ENCODE measurements around the gene SEPTIN5. TPM values are rescaled to one million over a fixed set of nuclear protein-coding genes. Genes with fewer than 3 reads are reported as not detected.

The SEPTIN5 gene
- total RNA-seq, 1 experiment from 2014 or later = 2.0 TPM

DNA sequence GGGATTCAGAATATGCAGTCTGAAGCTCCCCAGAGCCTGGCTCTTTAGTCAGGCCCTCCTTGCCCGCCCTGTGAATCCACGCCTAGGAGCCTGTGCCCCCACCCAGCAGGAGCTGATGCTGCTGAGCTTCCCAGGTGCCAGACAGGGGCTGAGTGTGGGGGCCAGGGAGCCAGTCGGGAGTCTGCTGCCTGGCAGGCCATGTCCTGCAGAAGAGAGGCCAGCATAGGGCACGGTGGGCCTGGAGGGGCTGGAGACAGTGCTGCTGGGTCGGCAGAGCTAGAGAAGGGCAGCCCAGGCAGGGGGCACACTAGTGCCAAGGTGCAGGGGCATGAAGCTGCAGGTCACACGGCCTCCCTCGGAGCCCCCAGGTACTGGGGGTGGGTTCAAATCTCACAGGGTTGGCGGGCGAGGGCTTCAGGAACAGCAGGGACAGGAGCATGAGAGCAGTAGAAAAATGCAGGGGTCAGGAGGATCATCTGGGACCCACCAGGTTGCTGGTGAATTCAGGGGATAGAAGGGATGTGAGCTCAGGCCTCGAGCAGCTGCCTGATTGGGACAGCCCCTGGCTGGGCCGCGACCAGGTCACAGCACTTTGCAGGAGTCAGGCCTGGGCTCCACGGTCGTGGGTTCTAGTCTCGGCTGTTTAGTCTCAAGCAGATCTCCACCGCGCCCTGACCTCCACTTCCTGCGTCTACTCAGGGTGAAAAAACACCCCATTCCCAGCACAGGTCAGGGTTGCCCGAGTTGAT, 4.1 kb upstream of the SEPTIN5 start:
- H3K4me1 ChIP-seq (replicated peaks; ENCODE audit: insufficient read depth) = no peaks in the 10 kb centered on the region

DNA sequence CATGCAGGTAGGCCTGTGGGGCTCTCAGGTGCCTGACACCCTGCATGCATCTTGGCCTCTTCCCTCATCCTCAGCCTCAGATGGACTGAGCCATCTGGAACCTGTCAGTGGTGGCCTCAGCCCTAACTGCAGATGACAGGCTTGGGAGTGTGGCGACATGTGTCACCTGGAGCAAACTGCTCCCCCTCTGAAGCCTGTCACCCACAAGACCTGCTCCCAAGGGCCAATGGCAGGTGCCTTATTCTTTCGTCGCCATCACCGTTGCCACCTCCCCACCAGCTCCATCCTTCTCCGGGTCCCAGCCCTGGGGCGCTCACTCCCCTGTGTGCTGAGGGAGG, 3.6 kb upstream of the SEPTIN5 start:
- H3K4me1 ChIP-seq (replicated peaks; ENCODE audit: insufficient read depth) = no peaks in the 10 kb centered on the region
- no peaks in the 10 kb centered on the region for H3K36me3 ChIP-seq (ENCODE audit: low read depth)
- no peak overlapping the region for H3K4me3 ChIP-seq
- no peaks in the 10 kb centered on the region for H4K20me1 ChIP-seq (ENCODE audit: insufficient read depth)
- H2AFZ ChIP-seq = no peak overlapping the region
- DNase-seq = no peak
- ChIA-PET POLR2A (ENCODE audit: unreplicated experiment) (no interaction called here), CTCF (no interaction called here)
- no peaks in the 10 kb centered on the region for H3K79me2 ChIP-seq (ENCODE audit: low read depth)
- H3K27me3 ChIP-seq (ENCODE audit: insufficient read depth, low read depth) = no peaks in the 10 kb centered on the region; the same call in 1 of the 2 replicates
- intact Hi-C loops (cut with micrococcal nuclease; ENCODE audit: unreplicated experiment) = no loop called here
- H3K9me3 ChIP-seq (ENCODE audit: insufficient read depth, low read depth) = no peaks in the 10 kb centered on the region
- H3K4me2 ChIP-seq = no peak overlapping the region
- TF ChIP-seq, protein P1, sequence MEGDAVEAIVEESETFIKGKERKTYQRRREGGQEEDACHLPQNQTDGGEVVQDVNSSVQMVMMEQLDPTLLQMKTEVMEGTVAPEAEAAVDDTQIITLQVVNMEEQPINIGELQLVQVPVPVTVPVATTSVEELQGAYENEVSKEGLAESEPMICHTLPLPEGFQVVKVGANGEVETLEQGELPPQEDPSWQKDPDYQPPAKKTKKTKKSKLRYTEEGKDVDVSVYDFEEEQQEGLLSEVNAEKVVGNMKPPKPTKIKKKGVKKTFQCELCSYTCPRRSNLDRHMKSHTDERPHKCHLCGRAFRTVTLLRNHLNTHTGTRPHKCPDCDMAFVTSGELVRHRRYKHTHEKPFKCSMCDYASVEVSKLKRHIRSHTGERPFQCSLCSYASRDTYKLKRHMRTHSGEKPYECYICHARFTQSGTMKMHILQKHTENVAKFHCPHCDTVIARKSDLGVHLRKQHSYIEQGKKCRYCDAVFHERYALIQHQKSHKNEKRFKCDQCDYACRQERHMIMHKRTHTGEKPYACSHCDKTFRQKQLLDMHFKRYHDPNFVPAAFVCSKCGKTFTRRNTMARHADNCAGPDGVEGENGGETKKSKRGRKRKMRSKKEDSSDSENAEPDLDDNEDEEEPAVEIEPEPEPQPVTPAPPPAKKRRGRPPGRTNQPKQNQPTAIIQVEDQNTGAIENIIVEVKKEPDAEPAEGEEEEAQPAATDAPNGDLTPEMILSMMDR (conservative IDR thresholded peaks at IDR 0.05) = no peak
- TF ChIP-seq EZH2 (IDR thresholded peaks at IDR 0.05; ENCODE audit: low read depth) = no peak
- no peaks in the 10 kb centered on the region for H3K9me2 ChIP-seq (ENCODE audit: insufficient read depth)
- BruUV-seq (replicated peaks) = no TSS peak
- H3F3A ChIP-seq (ENCODE audit: insufficient read depth, low read depth) = no peaks in the 10 kb centered on the region
- H3K27ac ChIP-seq = no peak overlapping the region

More for the DNA sequence above, 4.1 kb upstream of the SEPTIN5 start:
- Histone ChIP-seq H3K79me2 (ENCODE audit: low read depth) (no peaks in the 10 kb centered on the region), H3K9me3 (ENCODE audit: insufficient read depth, low read depth) (no peaks in the 10 kb centered on the region), H3K4me3 (no peak overlapping the region), H3K27ac (no peak overlapping the region), H2AFZ (no peak overlapping the region), H3K4me2 (no peak overlapping the region), H3F3A (ENCODE audit: insufficient read depth, low read depth) (no peaks in the 10 kb centered on the region), H3K9me2 (ENCODE audit: insufficient read depth) (no peaks in the 10 kb centered on the region), H3K36me3 (ENCODE audit: low read depth) (no peaks in the 10 kb centered on the region), H3K27me3 (ENCODE audit: insufficient read depth, low read depth) (no peaks in the 10 kb centered on the region; the same call in 1 of the 2 replicates), H4K20me1 (ENCODE audit: insufficient read depth) (no peaks in the 10 kb centered on the region)
- CTCF ChIA-PET = no interaction called here
- POLR2A ChIA-PET (ENCODE audit: unreplicated experiment) = no interaction called here
- BruUV-seq (replicated peaks) = no TSS peak
- DNase-seq = no peak
- no peak for TF ChIP-seq EZH2 (IDR thresholded peaks at IDR 0.05; ENCODE audit: low read depth)
- intact Hi-C loops (cut with micrococcal nuclease; ENCODE audit: unreplicated experiment) = no loop called here

DNA sequence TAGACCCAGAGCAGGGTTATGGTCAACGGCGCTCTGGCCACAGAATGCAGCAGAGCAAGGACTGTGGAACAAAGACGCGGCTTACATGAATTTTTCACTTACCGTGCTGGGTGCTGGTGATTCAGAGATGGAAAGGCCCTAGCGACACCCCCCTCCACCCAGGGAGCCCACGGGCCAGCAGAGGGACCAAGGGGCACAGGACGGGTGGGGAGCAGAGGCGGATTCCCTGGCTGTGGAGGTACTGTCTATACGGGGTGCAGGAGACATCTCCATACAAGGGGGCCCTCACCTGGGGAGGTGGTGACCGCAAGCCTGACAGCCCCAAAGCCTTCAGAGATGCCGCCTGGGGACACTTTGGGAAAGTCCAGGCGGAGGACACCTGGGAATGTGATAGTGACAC, 1.1 kb upstream of the SEPTIN5 start:
- Histone ChIP-seq H3K4me1 (replicated peaks; ENCODE audit: insufficient read depth) (no peaks in the 10 kb centered on the region), H3F3A (ENCODE audit: insufficient read depth, low read depth) (no peaks in the 10 kb centered on the region), H3K27ac (no peak overlapping the region), H3K9me2 (ENCODE audit: insufficient read depth) (no peaks in the 10 kb centered on the region), H3K9me3 (ENCODE audit: insufficient read depth, low read depth) (no peaks in the 10 kb centered on the region), H3K79me2 (ENCODE audit: low read depth) (no peaks in the 10 kb centered on the region), H3K36me3 (ENCODE audit: low read depth) (no peaks in the 10 kb centered on the region), H3K4me2 (no peak overlapping the region), H2AFZ (no peak overlapping the region), H4K20me1 (ENCODE audit: insufficient read depth) (no peaks in the 10 kb centered on the region), H3K4me3 (no peak overlapping the region), H3K27me3 (ENCODE audit: insufficient read depth, low read depth) (no peaks in the 10 kb centered on the region; the same call in 1 of the 2 replicates)
- BruUV-seq (replicated peaks) = no TSS peak
- TF ChIP-seq EZH2 (IDR thresholded peaks at IDR 0.05; ENCODE audit: low read depth) = no peak
- TF ChIP-seq, protein P1 (conservative IDR thresholded peaks at IDR 0.05) = no peak
- intact Hi-C loops (cut with micrococcal nuclease; ENCODE audit: unreplicated experiment) = no loop called here
- DNase-seq = no peak
- CTCF ChIA-PET = no interaction called here
- POLR2A ChIA-PET (ENCODE audit: unreplicated experiment) = no interaction called here

Measured in PC-9 (cell line).